Activated CD8-positive, alpha-beta memory T cell treated with anti-CD3 and anti-CD28 coated beads for 24 hours (primary cell): ENCODE results near the gene HCFC2.
"Not testable (repeated sequence)": the region's sequence is repeated elsewhere in the genome, so short reads cannot be mapped to it uniquely, and the experiment has no call there.

Experiments used
- DNase-seq: peaks from one replicate; pipeline ENCODE4 v3.0.0-alpha.2; 2020

HCFC2 gene

DNA sequence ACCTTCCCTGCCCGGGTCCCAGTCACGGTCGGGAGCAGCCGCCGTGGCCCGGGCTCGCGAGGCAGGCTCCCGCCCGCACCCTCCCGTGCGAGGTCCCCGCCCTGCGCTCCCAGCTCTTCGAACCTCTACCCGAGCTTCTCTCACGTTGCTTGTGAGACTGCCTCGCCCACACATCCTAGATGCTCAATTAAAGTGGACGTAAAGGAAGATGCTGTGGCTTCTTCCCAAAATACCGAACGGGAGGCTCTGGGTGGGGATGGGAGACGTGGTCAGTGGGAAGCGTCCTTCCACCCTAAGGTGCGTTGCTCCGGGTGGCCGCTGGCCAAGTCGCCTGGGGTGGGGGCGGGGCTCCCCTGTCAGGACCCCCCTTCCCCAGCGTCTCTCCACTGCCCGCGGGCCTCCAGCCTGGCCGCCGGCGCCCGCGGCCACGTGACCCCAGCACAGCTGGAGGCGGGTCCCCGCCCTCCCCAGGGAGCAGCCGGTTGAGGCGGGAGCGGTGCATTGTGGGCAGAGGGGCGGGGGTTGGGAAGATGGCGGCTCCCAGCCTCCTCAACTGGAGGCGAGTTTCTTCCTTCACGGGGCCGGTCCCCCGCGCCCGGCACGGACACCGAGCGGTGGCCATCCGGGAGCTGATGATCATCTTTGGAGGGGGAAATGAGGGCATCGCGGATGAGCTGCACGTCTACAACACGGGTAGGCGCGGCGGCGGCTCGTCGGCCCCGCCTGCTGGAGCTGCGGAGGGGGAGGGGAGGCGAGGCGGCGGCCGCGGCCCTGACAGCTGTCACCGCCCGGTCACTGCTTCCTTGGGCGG lies at the start of gene HCFC2:
Gene HCFC2 (plus strand): TSS at position 501 of the 811 bp plus-strand sequence. CDS start 30 bp downstream, at position 531.
- DNase-seq, result peak; percentile 95

DNA sequence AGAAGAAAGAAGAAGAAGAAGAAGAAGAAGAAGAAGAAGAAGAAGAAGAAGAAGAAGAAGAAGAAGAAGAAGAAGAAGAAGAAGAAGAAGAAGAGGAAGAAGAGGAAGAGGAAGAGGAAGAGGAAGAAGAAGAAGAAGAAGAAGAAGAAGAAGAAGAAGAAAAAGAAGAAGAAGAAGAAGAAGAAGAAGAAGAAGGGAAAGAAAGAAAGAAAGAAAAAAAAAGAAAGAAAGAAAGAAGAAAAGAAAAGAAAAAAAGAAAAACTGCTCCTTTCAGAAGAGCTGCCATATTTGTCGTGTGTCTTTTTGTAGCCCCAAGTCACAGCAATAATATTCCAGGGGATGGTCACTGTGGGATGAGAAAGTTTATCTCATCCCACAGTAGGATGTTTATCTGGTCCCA lies 42.5 kb upstream of the HCFC2 start:
- not testable (repeated sequence) for DNase-seq

DNA sequence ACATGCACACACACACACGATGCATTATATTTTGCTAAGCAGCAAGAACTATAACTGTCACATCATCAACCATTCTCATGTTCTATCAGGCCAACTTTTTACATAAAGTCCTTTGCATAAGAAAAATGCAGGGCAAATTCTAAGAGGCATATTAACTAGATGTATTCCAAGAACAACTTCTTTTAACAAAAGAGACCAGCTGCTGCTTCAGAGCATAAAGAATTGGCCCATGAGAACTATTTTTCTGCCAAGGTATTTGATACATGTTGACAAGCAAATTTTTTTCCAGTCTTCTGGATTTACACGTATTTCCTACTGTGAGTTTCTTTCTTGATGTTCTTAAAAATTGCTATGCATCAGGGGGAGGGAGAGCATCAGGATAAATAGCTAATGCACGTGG lies 41.5 kb upstream of the HCFC2 start:
- DNase-seq, result no peak

DNA sequence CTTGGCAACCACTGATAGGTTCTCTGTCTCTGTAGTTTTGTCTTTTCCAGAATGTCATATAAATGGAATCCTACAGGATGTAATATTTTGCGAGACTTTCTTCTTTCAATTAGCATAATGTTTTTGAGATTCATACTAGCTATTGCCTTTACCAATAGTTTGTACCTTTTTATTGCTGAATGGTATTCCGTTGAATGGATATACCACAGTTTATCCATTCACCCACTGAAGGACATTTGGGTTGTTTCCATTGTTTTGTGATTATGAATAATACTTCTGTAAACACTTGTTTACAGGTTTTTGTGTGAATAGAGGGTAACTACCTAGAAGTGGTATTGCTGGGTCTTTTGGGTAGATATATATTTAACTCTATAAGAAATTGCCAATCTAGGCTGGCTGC lies 40.6 kb upstream of the HCFC2 start:
- no peak for DNase-seq

DNA sequence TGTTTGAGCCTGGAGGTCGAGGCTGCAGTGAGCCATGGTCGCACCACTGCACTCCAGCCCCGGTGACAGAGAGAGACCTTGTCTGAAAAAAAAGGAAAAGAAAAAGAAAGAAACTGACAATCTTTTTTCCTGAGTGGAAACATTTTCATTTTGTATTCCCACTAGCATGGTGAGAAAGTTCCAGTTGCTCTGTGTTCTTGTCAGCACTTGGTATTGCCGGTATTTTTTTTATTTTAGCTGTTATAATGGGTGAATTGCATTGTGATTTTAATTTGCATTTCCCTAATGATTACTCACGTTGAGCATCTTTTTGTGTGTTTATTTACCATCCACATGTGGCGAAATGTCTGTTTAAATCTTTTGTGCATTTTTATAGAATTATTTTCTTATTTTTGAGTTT lies 40.0 kb upstream of the HCFC2 start:
- no peak for DNase-seq

DNA sequence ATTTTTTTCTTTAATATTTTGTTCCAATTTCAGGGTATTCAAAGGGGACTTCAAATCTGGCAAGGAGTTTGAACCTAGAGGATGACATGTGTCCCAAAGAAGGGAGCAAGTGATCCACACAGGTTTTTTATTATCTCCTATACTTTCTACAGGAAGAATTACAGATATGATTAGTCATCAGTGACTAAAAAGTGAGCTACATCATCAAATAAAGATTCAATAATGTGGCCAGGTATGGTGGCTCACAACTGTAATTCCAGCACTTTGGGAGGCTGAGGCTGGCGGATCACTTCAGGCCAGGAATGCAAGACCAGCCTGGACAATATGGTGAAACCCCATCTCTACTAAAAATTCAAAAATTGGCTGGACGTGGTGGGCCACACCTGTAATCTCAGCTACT lies 38.6 kb upstream of the HCFC2 start:
- no peak for DNase-seq

DNA sequence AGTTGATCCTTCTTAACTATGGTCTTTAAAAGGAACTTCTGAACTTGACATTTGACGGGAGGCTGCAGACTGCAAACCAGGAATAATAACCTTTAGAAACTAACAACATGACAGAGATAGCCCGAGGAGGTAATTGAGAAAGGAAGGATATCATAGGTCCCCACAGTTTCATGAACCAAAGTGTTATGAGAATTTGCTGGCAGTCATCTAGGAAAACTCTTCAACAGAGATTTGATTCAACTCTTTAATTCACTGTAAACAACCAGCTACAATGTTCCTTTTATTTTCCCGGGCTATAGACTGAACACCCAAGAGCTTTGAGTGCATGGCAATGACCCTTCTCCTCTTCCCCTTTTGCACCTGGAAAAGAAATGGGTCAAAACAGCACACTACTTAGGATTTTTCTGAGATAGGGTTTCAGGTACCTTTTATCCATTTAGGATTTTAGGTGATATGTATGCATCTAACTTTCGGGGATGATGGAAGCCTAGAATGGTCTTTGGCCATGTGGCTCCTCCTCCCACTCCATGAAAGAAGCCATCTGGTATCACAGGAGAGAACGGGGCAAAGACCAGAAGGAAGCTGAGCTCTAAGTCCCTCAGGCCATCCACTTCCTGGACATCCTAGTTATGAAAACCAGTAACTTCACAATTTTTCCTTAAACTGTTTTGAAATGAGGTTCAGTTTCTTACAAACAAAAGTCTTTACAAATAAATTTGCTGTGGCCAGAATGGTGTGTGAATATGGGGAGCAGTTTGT lies 37.3 kb upstream of the HCFC2 start:
- no peak for DNase-seq

DNA sequence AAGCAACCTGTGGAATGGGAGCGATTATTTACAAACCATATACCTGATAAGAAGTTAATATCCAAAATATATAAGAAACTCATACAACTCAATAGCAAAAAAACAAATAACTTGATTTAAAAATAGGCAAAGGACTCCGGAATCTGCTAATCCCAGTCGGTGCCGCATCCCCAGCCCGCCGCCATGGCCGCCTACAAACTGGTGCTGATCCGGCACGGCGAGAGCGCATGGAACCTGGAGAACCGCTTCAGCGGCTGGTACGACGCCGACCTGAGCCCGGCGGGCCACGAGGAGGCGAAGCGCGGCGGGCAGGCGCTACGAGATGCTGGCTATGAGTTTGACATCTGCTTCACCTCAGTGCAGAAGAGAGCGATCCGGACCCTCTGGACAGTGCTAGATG lies 33.7 kb upstream of the HCFC2 start:
- not testable (repeated sequence) for DNase-seq

DNA sequence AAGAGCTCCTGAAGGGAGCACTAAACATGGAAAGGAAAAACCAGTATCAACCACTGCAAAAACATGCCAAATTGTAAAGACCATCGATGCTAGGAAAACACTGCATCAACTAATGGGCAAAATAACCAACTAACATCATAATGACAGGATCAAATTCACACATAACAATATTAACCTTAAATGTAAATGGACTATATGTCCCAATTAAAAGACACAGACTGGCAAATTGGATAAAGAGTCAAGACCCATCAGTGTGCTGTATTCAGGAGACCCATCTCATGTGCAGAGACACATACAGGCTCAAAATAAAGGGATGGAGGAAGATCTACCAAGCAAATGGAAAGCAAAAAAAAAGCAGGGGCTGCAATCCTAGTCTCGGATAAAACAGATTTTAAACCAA lies 28.2 kb upstream of the HCFC2 start:
- DNase-seq, result not testable (repeated sequence)

DNA sequence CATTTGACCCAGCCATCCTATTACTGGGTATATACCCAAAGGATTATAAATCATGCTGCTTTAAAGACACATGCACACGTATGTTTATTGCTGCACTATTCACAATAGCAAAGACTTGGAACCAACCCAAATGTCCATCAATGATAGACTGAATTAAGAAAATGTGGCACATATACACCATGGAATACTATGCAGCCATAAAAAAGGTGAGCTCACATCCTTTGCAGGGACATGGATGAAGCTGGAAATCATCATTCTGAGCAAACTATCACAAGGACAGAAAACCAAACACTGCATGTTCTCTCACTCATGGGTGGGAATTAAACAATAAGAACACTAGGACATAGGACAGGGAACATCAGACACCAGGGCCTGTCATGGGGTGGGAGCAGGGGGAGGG lies 24.6 kb upstream of the HCFC2 start:
- DNase-seq, result not testable (repeated sequence)

DNA sequence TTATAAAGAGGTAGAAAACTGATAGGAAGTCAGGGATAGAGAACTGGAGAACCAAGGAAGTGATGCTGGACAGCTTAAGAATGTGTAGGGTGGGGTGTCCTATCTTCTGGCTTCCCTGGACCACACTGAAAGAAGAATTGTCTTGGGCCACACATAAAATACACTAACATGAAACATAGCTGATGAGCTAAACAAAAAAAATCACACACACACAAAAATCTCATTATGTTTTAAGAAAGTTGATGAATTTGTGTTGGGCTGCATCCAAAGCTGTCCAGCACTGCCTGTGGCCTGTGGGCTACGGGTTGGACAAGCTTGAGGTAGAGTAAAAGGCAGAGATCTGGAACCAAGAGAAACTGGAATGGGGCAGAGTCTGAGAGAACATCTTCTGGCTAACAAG lies 21.8 kb upstream of the HCFC2 start:
- DNase-seq, result no peak

DNA sequence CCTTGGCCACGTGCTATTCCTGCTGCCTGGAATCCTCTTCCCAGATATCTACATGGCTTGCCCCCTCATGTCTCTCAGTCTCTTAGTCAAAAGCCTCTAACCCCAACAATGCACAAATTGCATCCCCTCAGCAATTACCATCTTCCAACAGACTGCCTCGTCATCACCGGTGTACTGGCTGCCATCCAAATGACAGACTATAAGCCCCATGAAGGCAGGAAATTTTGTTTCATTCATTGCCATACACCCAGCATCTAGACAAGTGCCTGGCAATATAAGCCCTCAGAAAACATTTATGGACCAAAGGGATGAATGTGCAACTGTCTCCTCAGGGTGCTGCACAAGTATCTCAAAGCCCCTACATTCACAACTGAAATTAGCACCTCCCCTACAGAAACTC lies 20.2 kb upstream of the HCFC2 start:
- DNase-seq, result no peak

DNA sequence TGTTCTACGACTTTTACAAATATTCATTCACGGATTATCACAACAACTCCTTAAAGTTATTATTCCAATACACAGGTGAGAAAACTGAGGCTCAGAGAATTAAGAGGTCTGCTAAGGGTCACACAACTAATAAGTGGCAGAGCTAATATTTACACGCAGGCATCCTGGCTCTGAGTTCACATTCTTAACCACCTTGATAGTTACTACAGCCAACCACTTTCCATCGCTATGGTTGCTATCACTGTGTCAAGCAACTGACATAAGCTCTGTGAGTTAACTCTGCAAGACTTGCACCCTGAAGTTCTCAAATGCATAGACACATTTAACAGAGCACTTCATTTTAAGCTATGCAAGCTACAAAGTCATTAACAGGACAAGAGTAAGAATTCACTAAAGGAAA lies 18.0 kb upstream of the HCFC2 start:
- DNase-seq, result no peak

DNA sequence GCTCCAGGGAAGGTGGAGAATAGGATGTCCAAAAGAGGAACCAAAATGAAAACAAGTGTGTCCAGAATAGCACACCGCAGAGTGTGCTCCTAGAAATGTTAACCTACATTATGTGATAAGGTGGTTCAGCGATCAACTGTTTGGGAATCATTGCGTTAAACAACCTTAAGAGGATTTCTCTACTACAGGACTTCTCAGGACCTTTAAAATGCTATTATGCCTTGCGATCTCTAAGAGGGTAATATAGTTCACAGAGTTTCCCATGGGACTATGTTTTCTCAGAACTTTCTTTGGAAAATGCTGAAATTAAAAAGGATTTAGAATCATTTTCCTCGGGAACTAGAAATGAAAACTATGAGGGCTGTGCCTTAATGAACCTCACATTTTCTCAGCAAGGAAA lies 16.2 kb upstream of the HCFC2 start:
- DNase-seq, result no peak

DNA sequence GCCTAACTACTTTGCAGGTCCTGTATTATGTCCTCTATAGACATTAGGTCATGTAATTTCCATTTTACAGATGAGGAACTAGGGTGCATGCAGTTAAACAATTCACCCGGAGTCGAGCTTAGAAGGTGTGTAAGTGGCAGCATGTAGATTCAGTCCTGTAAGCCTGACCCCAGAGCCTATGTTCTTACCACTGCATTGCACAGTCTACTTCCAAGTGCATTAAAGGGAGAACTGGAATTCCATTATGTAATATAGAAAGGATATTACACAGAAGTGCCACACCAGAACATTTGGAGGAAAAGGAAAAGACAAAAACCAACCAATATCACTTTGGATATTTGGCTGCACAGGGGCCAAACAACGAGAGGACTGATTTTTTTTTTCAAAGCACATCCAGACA lies 15.5 kb upstream of the HCFC2 start:
- DNase-seq, result no peak

DNA sequence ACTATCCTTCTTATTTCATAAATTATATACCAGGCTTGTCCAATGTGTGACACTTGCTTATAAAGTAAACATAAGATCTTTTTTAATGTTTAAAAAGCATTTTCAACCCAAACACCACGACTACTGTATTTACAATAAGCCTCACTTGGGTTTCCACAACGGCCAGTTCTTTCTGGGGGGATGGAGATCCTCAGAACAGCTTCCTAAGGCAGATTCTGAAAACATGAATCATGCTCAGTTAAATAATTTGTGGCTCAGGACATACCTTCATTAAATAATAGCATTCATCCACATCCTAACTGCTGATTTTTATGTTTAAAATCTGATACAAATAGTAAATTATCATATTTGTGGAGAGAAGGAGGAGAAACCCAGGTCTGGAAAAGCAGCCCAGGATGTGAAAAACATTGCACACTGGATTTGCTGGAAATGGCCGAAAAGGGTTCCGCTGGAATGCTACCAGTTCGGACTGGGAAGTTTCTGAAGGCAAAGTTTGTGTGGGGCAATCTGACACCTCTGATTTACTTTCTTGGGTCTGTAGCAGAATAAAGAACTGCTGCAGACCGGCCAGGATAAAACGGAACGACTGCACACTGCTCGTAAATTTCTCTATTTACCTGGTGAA lies 14.9 kb upstream of the HCFC2 start:
- DNase-seq, result no peak

DNA sequence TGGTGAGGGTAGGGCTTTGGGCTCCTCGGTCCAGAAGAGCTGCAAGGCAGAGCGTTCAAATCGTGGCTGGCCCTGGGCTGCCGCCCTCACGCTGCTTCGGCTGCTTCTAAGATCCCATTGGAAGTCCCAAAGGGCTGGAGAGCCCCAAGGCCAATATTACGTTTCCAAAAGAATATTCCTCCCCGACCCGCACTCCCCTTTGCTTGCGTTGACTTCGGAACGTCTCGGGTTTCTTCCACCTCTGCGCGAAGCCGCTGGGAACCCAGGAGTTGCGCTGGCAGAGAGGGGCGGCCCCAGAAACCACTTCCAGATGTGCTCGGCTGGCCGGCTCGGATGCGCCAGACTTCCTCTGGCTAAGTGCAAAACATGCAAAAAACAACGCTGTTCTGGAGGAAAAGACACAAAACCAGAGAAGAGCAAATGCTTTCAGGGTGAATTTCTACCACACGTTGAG lies 14.4 kb upstream of the HCFC2 start, which contains the start of gene GLT8D2:
Gene GLT8D2 (minus strand): TSS at position 285 of the 454 bp plus-strand sequence. CDS start 30,539 bp downstream, outside the sequence.
- DNase-seq, result no peak

DNA sequence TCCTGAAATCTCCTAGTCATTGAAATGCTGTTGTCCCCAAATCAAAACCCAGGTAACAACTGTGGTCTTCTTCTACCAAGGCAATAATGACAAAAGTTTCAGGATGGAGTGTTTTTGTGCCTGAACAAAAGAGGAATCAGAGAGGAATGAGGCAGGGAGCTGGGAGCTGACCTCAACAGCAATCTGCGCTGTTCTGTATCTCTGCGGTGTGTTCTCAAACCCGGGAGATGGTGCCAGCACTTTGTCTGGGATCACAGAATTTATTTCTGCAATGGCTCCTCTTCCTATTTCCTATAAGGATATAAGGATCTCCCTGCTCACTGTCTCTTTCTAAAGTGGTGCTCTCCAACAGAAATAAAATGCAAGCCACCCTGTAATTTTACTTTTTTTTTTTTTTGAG lies 13.9 kb upstream of the HCFC2 start:
- DNase-seq, result no peak

DNA sequence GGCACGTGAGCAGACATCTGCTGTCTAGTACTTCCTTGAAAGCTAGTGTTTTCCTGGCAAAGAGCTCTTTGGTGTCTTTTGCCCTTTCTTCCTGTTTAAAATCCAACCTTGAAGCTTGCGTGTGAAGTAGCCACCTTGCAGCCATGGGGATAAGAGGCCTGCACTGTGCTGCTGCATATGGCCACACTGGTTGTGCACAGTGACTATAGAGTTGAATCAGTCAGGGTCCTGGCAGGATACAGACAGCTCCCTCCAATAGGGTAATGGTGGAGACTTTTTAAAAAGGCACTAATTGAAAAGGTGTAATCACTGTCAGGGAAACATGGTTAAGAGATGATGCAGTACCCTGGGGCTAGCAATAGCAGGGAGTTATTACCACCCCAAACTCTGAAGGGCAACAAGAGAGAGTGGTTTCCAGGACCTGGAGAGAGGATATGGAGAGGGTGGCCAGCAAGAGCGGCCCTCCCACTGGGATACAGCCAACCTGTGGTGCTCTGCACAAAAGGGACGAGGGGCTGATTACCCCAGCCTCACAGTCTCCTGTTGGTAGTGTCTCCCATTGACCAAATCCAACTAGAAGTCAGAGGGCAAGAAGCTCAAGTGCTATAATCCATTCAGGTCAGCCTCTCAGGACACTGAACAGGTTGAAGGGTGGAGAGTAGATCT lies 9.5 kb upstream of the HCFC2 start:
- no peak for DNase-seq

DNA sequence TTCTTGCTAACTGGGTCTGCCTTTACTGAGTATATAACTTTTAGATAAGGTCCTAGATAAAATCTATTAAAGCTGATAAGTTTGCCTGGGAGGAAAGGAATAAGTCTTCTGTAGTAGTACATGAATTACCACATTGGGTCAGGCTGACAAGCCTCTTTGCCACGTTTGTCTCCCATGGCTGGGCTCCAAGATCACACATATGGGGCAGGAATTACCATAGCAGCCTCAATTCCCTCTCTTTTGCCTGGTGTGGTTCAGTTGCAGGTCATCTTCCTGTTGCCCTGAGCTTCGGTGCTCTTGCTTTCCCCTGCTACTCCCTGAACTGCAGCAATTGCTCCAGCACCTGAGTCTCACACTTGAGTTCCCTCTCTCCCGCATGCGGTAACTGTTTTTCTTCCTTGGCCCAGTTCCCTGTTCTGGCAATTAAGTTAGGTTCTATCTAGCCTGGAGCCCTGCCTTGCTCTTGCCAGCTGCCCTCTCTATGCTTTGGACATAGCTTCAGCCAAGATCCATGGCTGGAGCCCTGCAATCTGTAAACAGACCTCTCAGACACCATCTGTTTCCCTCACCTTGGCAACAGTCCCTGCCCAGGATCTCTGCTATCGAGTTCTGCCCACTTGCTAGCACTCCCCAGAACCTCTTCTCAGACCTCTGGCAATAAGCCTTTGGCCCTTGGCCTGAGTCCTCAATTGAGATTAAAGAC lies 8.5 kb upstream of the HCFC2 start:
- no peak for DNase-seq

DNA sequence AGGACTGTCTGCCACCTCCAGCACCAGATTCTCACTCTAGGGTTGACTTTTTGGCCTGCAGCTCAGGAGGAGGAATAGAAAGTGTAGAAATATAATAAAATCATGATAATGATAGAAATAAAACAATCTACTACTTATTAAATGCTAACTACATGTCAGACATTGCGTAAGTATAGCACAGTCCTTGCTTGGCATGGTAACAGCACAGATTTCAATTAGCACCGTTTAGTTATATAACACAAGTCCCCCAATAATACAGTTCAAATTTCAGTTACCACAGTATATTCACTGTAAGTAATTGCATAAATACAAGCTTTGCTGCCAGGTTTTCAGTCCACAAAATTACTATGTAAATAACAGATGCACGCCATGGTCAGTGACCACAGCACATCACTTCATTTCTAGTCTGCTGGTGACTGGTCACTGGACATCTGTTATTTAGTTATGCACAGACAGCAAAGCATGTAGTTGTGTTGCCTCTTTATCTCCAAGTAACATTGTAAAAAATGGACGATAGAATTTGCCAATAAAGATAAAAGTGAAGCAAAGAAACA lies 7.8 kb upstream of the HCFC2 start:
- DNase-seq, result no peak

DNA sequence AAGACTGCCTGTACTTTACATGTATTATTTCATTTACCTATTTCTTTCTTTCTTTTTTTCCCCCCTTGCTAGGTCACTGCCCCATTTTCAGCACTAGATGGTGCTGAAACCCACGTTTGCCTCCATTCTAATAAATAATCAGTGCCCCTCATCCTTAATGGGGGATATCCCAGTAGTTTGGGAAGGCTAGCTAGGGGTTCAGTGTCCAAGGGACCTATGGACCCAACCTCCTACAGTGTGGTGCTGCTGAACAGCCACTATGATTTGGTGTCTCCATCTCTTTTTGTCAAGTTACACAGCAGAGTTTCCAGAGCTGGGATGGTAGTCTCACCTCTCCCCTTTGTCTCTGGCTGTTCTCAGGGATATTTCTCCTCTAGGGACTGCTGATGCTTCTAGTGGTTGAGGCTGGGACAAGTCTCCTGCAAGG lies 6.5 kb upstream of the HCFC2 start:
- no peak for DNase-seq
